Measurements from ENCODE around the gene STK31.

STK31 gene

DNA sequence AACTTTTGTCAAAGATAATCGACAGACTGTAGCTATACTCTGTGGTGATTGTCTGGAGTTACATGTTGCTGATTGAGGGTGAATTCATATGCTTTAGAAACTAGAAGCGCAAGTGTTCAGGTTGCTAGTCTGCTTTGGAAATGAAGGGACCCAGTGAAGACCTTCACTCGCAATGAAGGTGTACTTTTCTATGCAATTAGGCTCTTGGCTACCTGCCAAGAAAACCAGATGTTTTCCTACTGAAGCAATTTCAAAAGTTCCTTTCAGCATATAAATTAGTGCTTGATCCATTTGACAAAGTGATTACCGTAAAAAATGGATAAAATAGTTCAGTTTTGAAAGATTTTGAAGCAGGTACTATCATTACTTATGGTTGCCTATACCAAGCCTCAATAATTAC, 10.0 kb upstream of the STK31 start:
- Histone ChIP-seq H3K4me2 (ENCODE audit: low read length) (no peak overlapping the region), H2AK5ac (ENCODE audit: low read length) (no peak overlapping the region), H3K27ac (ENCODE audit: low read depth, low read length) (no peak overlapping the region), H2AFZ (ENCODE audit: insufficient read depth, low read length, poor library complexity) (no peak overlapping the region), H3K9me3 (ENCODE audit: insufficient read depth, low read depth, low read length) (no peaks in the 10 kb centered on the region), H3K4ac (ENCODE audit: low read depth, low read length) (no peak overlapping the region), H3K79me1 (ENCODE audit: low read length) (no peaks in the 10 kb centered on the region), H3K4me1 (ENCODE audit: control insufficient read depth in 1 of 2, insufficient read depth in 2 of 2, low read length in 2 of 2) (no peaks in the 10 kb centered on the region), H3K4me3 (ENCODE audit: low read depth, low read length) (no peak overlapping the region), H3K23ac (ENCODE audit: low read length) (no peak overlapping the region), H4K12ac (ENCODE audit: low read depth, low read length) (no peak overlapping the region), H3K14ac (ENCODE audit: low read length) (no peak overlapping the region), H4K91ac (ENCODE audit: low read depth, low read length) (no peak overlapping the region), H3K27me3 (ENCODE audit: insufficient read depth, low read length) (no peaks in the 10 kb centered on the region), H2BK12ac (ENCODE audit: low read length) (no peak overlapping the region), H3K18ac (ENCODE audit: low read length) (no peak overlapping the region), H4K8ac (ENCODE audit: low read depth, low read length) (no peak overlapping the region), H3K36me3 (ENCODE audit: control insufficient read depth in 1 of 2, insufficient read depth in 2 of 2, low read length in 2 of 2) (no peaks in the 10 kb centered on the region), H2BK5ac (ENCODE audit: low read depth, low read length, poor library complexity) (no peak overlapping the region), H2BK120ac (ENCODE audit: insufficient read depth, low read length, poor library complexity) (no peak overlapping the region), H3K9ac (ENCODE audit: low read length) (no peak overlapping the region), H3K79me2 (ENCODE audit: control insufficient read depth, insufficient read depth, low read length, poor library complexity) (no peaks in the 10 kb centered on the region)
- no CpG with 5 or more reads among the region's 4 CpGs for WGBS (ENCODE audit: extremely low coverage, insufficient coverage, insufficient read length)
- DNase-seq, result no peak

DNA sequence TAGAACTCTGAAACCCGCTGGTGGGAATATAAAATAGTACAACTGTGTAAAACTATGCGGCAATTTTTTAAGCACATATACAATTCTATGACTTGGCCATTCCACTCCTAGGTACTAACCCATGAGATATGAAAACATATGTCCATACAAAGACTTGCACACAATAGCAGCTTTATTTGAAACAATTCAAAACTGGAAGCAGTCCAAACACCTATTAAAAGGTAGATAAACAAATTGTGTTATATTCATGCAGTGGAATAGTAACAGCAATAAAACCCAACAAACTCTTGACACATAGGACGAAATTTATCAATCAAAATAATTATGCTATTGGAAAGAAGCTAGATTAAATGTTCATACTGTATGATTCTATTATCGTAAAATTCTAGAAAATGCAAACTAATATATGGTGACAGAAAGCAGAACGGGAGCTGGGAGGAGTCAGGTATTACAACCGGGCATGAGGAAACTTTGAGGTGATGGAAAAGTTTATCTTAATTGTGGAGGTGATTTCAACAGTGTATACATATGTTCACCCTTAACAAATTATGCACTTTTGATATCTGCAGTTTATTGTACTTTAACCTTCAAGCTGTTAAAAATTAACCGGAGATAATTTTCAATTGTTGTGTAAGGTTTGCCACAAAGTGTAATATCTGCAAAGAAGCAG, 803 bp upstream of the STK31 start:
- no peaks in the 10 kb centered on the region for H3K9me3 ChIP-seq (ENCODE audit: insufficient read depth, low read depth, low read length)
- no peak overlapping the region for H4K8ac ChIP-seq (ENCODE audit: low read depth, low read length)
- H3K23ac ChIP-seq (ENCODE audit: low read length), result no peak overlapping the region
- DNase-seq, result no peak
- H2BK5ac ChIP-seq (ENCODE audit: low read depth, low read length, poor library complexity), result no peak overlapping the region
- H3K4me2 ChIP-seq (ENCODE audit: low read length), result no peak overlapping the region
- H3K18ac ChIP-seq (ENCODE audit: low read length), result no peak overlapping the region
- H3K14ac ChIP-seq (ENCODE audit: low read length), result no peak overlapping the region
- H2BK120ac ChIP-seq (ENCODE audit: insufficient read depth, low read length, poor library complexity), result no peak overlapping the region
- no peak overlapping the region for H4K12ac ChIP-seq (ENCODE audit: low read depth, low read length)
- no peak overlapping the region for H3K4ac ChIP-seq (ENCODE audit: low read depth, low read length)
- no peak overlapping the region for H3K4me3 ChIP-seq (ENCODE audit: low read depth, low read length)
- no peaks in the 10 kb centered on the region for H3K36me3 ChIP-seq (ENCODE audit: control insufficient read depth in 1 of 2, insufficient read depth in 2 of 2, low read length in 2 of 2)
- no peak overlapping the region for H4K91ac ChIP-seq (ENCODE audit: low read depth, low read length)
- H3K27me3 ChIP-seq (ENCODE audit: insufficient read depth, low read length), result no peaks in the 10 kb centered on the region
- H3K4me1 ChIP-seq (ENCODE audit: control insufficient read depth in 1 of 2, insufficient read depth in 2 of 2, low read length in 2 of 2), result no peaks in the 10 kb centered on the region
- no peak overlapping the region for H2AFZ ChIP-seq (ENCODE audit: insufficient read depth, low read length, poor library complexity)
- no peak overlapping the region for H2BK12ac ChIP-seq (ENCODE audit: low read length)
- H2AK5ac ChIP-seq (ENCODE audit: low read length), result no peak overlapping the region
- no peak overlapping the region for H3K9ac ChIP-seq (ENCODE audit: low read length)
- no CpG with 5 or more reads among the region's 7 CpGs for WGBS (ENCODE audit: extremely low coverage, insufficient coverage, insufficient read length)
- H3K79me2 ChIP-seq (ENCODE audit: control insufficient read depth, insufficient read depth, low read length, poor library complexity), result no peaks in the 10 kb centered on the region
- H3K27ac ChIP-seq (ENCODE audit: low read depth, low read length), result no peak overlapping the region
- H3K79me1 ChIP-seq (ENCODE audit: low read length), result no peaks in the 10 kb centered on the region

DNA sequence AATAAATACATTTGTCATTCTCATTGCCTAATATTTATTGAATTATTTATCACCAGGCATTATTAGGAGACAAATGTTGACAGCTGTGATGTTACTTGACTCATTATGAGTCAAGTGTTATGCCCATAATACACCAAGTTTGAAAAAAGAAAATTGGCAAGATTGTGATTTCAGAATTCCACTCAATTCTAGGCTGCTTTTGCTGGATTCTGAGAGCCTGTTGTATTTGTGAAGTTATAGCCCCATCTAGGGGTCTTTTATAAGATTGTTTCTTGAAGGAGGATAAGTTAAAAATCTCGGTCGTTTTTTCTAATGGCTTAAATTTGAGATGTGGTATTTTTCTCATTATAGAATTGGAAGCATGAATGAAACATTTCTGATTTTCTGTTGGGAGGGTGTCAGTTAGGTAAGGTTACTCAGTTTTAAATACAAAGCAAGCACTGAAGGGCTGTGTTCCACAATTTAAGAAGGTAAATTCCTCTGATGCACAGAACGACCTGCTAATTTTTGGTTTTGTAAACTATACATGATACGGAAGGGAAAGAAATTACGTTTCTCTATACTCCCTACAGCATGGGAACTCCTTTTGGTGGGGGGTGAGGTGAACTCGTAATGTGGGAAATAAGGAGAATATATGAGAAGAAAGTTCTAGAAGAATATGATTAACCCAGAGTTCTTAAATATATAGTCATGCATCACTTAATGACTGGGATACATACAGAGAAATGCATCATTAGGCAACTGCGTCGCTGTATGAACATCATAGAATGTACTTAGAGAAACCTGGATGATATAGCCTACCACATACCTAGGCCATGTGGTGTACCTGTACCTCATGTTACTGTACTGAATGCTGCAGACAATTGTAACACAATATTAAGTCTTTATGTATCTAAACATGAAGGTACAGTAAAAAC, 2.6 kb downstream of the STK31 start:
- peak in 1 of 2 donors; percentile 74 for DNase-seq
- no peaks in the 10 kb centered on the region for H3K4me1 ChIP-seq (ENCODE audit: control insufficient read depth in 1 of 2, insufficient read depth in 2 of 2, low read length in 2 of 2)
- no peaks in the 10 kb centered on the region for H3K27me3 ChIP-seq (ENCODE audit: insufficient read depth, low read length)
- no peaks in the 10 kb centered on the region for H3K36me3 ChIP-seq (ENCODE audit: control insufficient read depth in 1 of 2, insufficient read depth in 2 of 2, low read length in 2 of 2)
- H2AFZ ChIP-seq (ENCODE audit: insufficient read depth, low read length, poor library complexity), result no peak overlapping the region
- no peak overlapping the region for H2BK120ac ChIP-seq (ENCODE audit: insufficient read depth, low read length, poor library complexity)
- H3K4me3 ChIP-seq (ENCODE audit: low read depth, low read length), result no peak overlapping the region
- no peak overlapping the region for H4K91ac ChIP-seq (ENCODE audit: low read depth, low read length)
- H3K79me1 ChIP-seq (ENCODE audit: low read length), result no peaks in the 10 kb centered on the region
- no peak overlapping the region for H4K8ac ChIP-seq (ENCODE audit: low read depth, low read length)
- H2BK5ac ChIP-seq (ENCODE audit: low read depth, low read length, poor library complexity), result no peak overlapping the region
- no CpG with 5 or more reads among the region's 8 CpGs for WGBS (ENCODE audit: extremely low coverage, insufficient coverage, insufficient read length)
- no peak overlapping the region for H3K4me2 ChIP-seq (ENCODE audit: low read length)
- no peaks in the 10 kb centered on the region for H3K9me3 ChIP-seq (ENCODE audit: insufficient read depth, low read depth, low read length)
- no peak overlapping the region for H2AK5ac ChIP-seq (ENCODE audit: low read length)
- H3K4ac ChIP-seq (ENCODE audit: low read depth, low read length), result no peak overlapping the region
- no peak overlapping the region for H3K23ac ChIP-seq (ENCODE audit: low read length)
- no peak overlapping the region for H3K14ac ChIP-seq (ENCODE audit: low read length)
- no peak overlapping the region for H4K12ac ChIP-seq (ENCODE audit: low read depth, low read length)
- no peak overlapping the region for H3K9ac ChIP-seq (ENCODE audit: low read length)
- H3K18ac ChIP-seq (ENCODE audit: low read length), result no peak overlapping the region
- no peaks in the 10 kb centered on the region for H3K79me2 ChIP-seq (ENCODE audit: control insufficient read depth, insufficient read depth, low read length, poor library complexity)
- H2BK12ac ChIP-seq (ENCODE audit: low read length), result no peak overlapping the region
- H3K27ac ChIP-seq (ENCODE audit: low read depth, low read length), result no peak overlapping the region

DNA sequence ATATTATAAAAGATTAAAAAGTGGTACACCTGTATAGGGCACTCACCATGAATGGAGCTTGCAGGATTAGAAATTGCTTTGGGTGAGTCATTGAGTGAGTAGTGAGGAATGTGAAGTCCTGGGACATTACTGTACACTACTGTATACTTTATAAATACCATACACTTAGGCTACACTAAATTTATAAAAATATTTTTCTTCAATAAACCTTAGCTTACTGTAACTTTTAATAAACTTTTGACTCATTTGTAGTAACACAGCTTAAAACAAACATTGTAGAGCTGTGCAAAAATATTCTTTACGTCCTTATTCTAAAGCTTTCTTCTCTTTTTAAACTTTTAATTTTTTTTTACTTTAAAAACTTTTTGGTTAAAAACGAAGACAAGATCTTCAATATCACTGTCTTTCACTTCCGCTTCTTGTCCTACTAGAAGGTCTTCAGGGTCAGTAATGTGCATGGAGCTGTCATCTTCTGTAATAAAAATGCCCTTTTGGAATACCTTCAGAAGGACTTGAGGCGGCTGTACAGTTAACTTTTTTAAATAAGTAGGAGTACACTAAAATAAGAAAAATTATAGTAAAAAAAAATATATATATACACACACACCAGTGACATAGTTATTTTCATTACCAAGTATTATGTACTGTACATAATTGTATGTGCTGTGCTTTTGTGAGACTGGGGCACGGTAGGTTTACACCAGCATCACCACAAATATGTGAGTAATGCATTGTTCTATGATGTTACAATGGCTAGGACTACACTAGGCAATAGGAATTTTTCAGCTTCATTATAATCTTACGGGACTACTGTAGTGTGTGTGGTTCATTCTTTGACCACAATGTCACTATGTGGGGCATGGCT, 3.5 kb downstream of the STK31 start:
- no peak overlapping the region for H4K91ac ChIP-seq (ENCODE audit: low read depth, low read length)
- H2BK12ac ChIP-seq (ENCODE audit: low read length), result no peak overlapping the region
- no peak overlapping the region for H3K4ac ChIP-seq (ENCODE audit: low read depth, low read length)
- no peak overlapping the region for H3K14ac ChIP-seq (ENCODE audit: low read length)
- no peaks in the 10 kb centered on the region for H3K79me2 ChIP-seq (ENCODE audit: control insufficient read depth, insufficient read depth, low read length, poor library complexity)
- no peaks in the 10 kb centered on the region for H3K27me3 ChIP-seq (ENCODE audit: insufficient read depth, low read length)
- no peak overlapping the region for H2AFZ ChIP-seq (ENCODE audit: insufficient read depth, low read length, poor library complexity)
- DNase-seq, result peak; percentile 63 to 92
- H3K27ac ChIP-seq (ENCODE audit: low read depth, low read length), result no peak overlapping the region
- H3K4me1 ChIP-seq (ENCODE audit: control insufficient read depth in 1 of 2, insufficient read depth in 2 of 2, low read length in 2 of 2), result no peaks in the 10 kb centered on the region
- H4K12ac ChIP-seq (ENCODE audit: low read depth, low read length), result no peak overlapping the region
- no peaks in the 10 kb centered on the region for H3K9me3 ChIP-seq (ENCODE audit: insufficient read depth, low read depth, low read length)
- no peak overlapping the region for H3K4me2 ChIP-seq (ENCODE audit: low read length)
- no CpG with 5 or more reads among the region's 6 CpGs for WGBS (ENCODE audit: extremely low coverage, insufficient coverage, insufficient read length)
- no peaks in the 10 kb centered on the region for H3K36me3 ChIP-seq (ENCODE audit: control insufficient read depth in 1 of 2, insufficient read depth in 2 of 2, low read length in 2 of 2)
- H3K79me1 ChIP-seq (ENCODE audit: low read length), result no peaks in the 10 kb centered on the region
- no peak overlapping the region for H4K8ac ChIP-seq (ENCODE audit: low read depth, low read length)
- no peak overlapping the region for H2BK120ac ChIP-seq (ENCODE audit: insufficient read depth, low read length, poor library complexity)
- H3K18ac ChIP-seq (ENCODE audit: low read length), result no peak overlapping the region
- H2BK5ac ChIP-seq (ENCODE audit: low read depth, low read length, poor library complexity), result no peak overlapping the region
- no peak overlapping the region for H3K23ac ChIP-seq (ENCODE audit: low read length)
- H3K9ac ChIP-seq (ENCODE audit: low read length), result no peak overlapping the region
- no peak overlapping the region for H2AK5ac ChIP-seq (ENCODE audit: low read length)
- no peak overlapping the region for H3K4me3 ChIP-seq (ENCODE audit: low read depth, low read length)
